WTC11 (cell line): ENCODE results near the gene SCARB2. TPM values are rescaled to one million over a fixed set of nuclear protein-coding genes. Genes with fewer than 3 reads are reported as not detected.

Experiments
- ATAC-seq: fragments of 200-7000 bp; cut with Tn5 transposase; 2 replicates; pipeline ENCODE4 v1.10.0; 2021; ENCODE audit warnings: mild to moderate bottlenecking, moderate library complexity
- CTCF ChIA-PET: fragments of 300-600 bp; sonication (Branson Sonifier 250); formaldehyde crosslinking; loops from one replicate; lab custom pipeline; 2021; ENCODE audit warnings: antibody characterized with exemption; lab: Charles Lee
- POLR2A ChIA-PET: fragments of 350-600 bp; sonication (Branson Sonifier 250); formaldehyde crosslinking; loops from one replicate; lab custom pipeline; 2021; ENCODE audit warnings: antibody characterized with exemption; lab: Charles Lee
- DNase-seq: peaks from one replicate; pipeline ENCODE4 v3.0.0; 2021; ENCODE audit warnings: low spot score
- H3K27ac Mint-ChIP-seq: 2 replicates; pipeline ENCODE4 v1.8.0; 2021; ENCODE audit warnings: mixed read lengths
- H3K27me3 Mint-ChIP-seq: 2 replicates; pipeline ENCODE4 v1.8.0; 2021; ENCODE audit warnings: low read depth, mild to moderate bottlenecking, moderate library complexity, mixed read lengths
- H3K36me3 Mint-ChIP-seq: 2 replicates; pipeline ENCODE4 v1.8.0; 2021; ENCODE audit warnings: mixed read lengths
- H3K4me1 Mint-ChIP-seq: 2 replicates; pipeline ENCODE4 v1.8.0; 2022; ENCODE audit warnings: mixed read lengths
- H3K4me3 Mint-ChIP-seq: 2 replicates; pipeline ENCODE4 v1.8.0; 2021; ENCODE audit warnings: mild to moderate bottlenecking, moderate library complexity, mixed read lengths
- H3K9me3 Mint-ChIP-seq: 2 replicates; pipeline ENCODE4 v1.8.0; 2021; ENCODE audit warnings: mixed read lengths
- E2F5 ChIP-seq: sonication (generic); formaldehyde crosslinking; IDR thresholded peaks from 2 replicates; pipeline ENCODE4 v1.8.1; 2022; ENCODE audit warnings: mild to moderate bottlenecking, moderate library complexity, missing genetic modification reagents
- ESRRA ChIP-seq: sonication (generic); formaldehyde crosslinking; IDR thresholded peaks from 2 replicates; pipeline ENCODE4 v1.8.1; 2022; ENCODE audit warnings: mild to moderate bottlenecking, missing genetic modification reagents, borderline replicate concordance
- GABPB1 ChIP-seq: sonication (generic); formaldehyde crosslinking; IDR thresholded peaks from 2 replicates; pipeline ENCODE4 v1.8.1; 2023; ENCODE audit warnings: mild to moderate bottlenecking, missing genetic modification reagents
- HMGA2 ChIP-seq: fragments of 250-450 bp; sonication (Bioruptor Pico); IDR thresholded peaks from 2 replicates; pipeline ENCODE4 v1.4.0; 2021; ENCODE audit warnings: mild to moderate bottlenecking, moderate library complexity
- JUN ChIP-seq: sonication (generic); formaldehyde crosslinking; IDR thresholded peaks from 2 replicates; pipeline ENCODE4 v1.8.0; 2023; ENCODE audit warnings: mild to moderate bottlenecking, missing genetic modification reagents
- NFYB ChIP-seq: sonication (generic); formaldehyde crosslinking; conservative IDR thresholded peaks from 2 replicates; pipeline ENCODE4 v1.8.0; 2022; ENCODE audit warnings: low read depth, missing genetic modification reagents
- NR3C1 ChIP-seq: sonication (generic); formaldehyde crosslinking; conservative IDR thresholded peaks from 2 replicates; pipeline ENCODE4 v1.8.1; 2023; ENCODE audit warnings: low read depth, mild to moderate bottlenecking, missing genetic modification reagents
- PRDM15 ChIP-seq: sonication (generic); formaldehyde crosslinking; IDR thresholded peaks from 2 replicates; pipeline ENCODE4 v1.8.0; 2022; ENCODE audit warnings: missing genetic modification reagents
- PRRX2 ChIP-seq: fragments of 250-450 bp; sonication (Bioruptor Pico); IDR thresholded peaks from 2 replicates; pipeline ENCODE4 v1.8.0; 2021; ENCODE audit warnings: mild to moderate bottlenecking
- SMAD3 ChIP-seq: sonication (generic); formaldehyde crosslinking; IDR thresholded peaks from 2 replicates; pipeline ENCODE4 v1.8.0; 2022; ENCODE audit warnings: missing genetic modification reagents, mild to moderate bottlenecking, borderline replicate concordance
- TEAD1 ChIP-seq: sonication (generic); formaldehyde crosslinking; IDR thresholded peaks from 2 replicates; pipeline ENCODE4 v1.8.0; 2022; ENCODE audit warnings: mild to moderate bottlenecking, missing genetic modification reagents
- TP53 ChIP-seq: sonication (generic); formaldehyde crosslinking; IDR thresholded peaks from 2 replicates; pipeline ENCODE4 v1.8.1; 2023; ENCODE audit warnings: mild to moderate bottlenecking, missing genetic modification reagents
- ZBTB21 ChIP-seq: sonication (generic); formaldehyde crosslinking; IDR thresholded peaks from 2 replicates; pipeline ENCODE4 v1.8.1; 2023; ENCODE audit warnings: mild to moderate bottlenecking, missing genetic modification reagents, borderline replicate concordance
- ZNF232 ChIP-seq: sonication (generic); formaldehyde crosslinking; IDR thresholded peaks from 2 replicates; pipeline ENCODE4 v1.8.0; 2022; ENCODE audit warnings: mild to moderate bottlenecking, missing genetic modification reagents
- ZNF396 ChIP-seq: fragments of 250-450 bp; sonication (Bioruptor Pico); IDR thresholded peaks from 2 replicates; pipeline ENCODE4 v1.8.0; 2021; ENCODE audit warnings: mild to moderate bottlenecking, moderate library complexity, borderline replicate concordance
- ZNF532 ChIP-seq: fragments of 250-450 bp; sonication (Bioruptor Pico); IDR thresholded peaks from 2 replicates; pipeline ENCODE4 v1.9.0; 2021; ENCODE audit warnings: mild to moderate bottlenecking, borderline replicate concordance
- ZNF671 ChIP-seq: fragments of 250-450 bp; sonication (Bioruptor Pico); IDR thresholded peaks from 2 replicates; pipeline ENCODE4 v1.8.0; 2021; ENCODE audit warnings: mild to moderate bottlenecking
- total RNA-seq: library from RNA; stranded (reverse); gene quantifications from 3 replicates; pipeline ENCODE4 v1.2.3, GENCODE V29; 2021
- TF ChIP-seq, protein P1 (sequence below): sonication (generic); formaldehyde crosslinking; IDR thresholded peaks from 2 replicates; pipeline ENCODE4 v1.8.1; 2022; ENCODE audit warnings: mild to moderate bottlenecking, missing genetic modification reagents, moderate library complexity, borderline replicate concordance
- TF ChIP-seq, protein P2 (sequence below): sonication (generic); formaldehyde crosslinking; IDR thresholded peaks from 2 replicates; pipeline ENCODE4 v1.8.1; 2023; ENCODE audit warnings: mild to moderate bottlenecking, missing genetic modification reagents

Gene SCARB2
- total RNA-seq, 1 experiment from 2014 or later: 38.0 TPM

GRCh38 chr4:76216975-76217814 lies 3.6 kb upstream of the SCARB2 start:
- no peak for DNase-seq
- POLR2A ChIA-PET: no interaction called here
- ATAC-seq: no peak
- H3K27ac Mint-ChIP-seq: no peak overlapping the region
- H3K27me3 Mint-ChIP-seq: peaks cover 19% of the 10 kb centered on the region
- H3K4me3 Mint-ChIP-seq: no peak overlapping the region
- H3K36me3 Mint-ChIP-seq: no peaks in the 10 kb centered on the region
- H3K9me3 Mint-ChIP-seq: no peaks in the 10 kb centered on the region
- H3K4me1 Mint-ChIP-seq: peaks cover 39% of the 10 kb centered on the region
- CTCF ChIA-PET: interaction anchor here (0.6 kb wide), 2 partner anchors 31 to 37 kb away, joined by 3 read pairs; no protein-coding TSS in a partner anchor
- TF ChIP-seq NR3C1 (CRISPR knock-in tag): no peak
- no peak for TF ChIP-seq TEAD1
- no peak for TF ChIP-seq SMAD3
- no peak for TF ChIP-seq ZBTB21 (CRISPR knock-in tag)
- TF ChIP-seq HMGA2 (CRISPR knock-in tag): no peak
- TF ChIP-seq TP53 (CRISPR knock-in tag): no peak
- TF ChIP-seq, protein P1, sequence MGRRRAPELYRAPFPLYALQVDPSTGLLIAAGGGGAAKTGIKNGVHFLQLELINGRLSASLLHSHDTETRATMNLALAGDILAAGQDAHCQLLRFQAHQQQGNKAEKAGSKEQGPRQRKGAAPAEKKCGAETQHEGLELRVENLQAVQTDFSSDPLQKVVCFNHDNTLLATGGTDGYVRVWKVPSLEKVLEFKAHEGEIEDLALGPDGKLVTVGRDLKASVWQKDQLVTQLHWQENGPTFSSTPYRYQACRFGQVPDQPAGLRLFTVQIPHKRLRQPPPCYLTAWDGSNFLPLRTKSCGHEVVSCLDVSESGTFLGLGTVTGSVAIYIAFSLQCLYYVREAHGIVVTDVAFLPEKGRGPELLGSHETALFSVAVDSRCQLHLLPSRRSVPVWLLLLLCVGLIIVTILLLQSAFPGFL (CRISPR knock-in tag): no peak
- no peak for TF ChIP-seq PRDM15 (CRISPR knock-in tag)
- no peak for TF ChIP-seq ZNF396
- no peak for TF ChIP-seq ZNF532 (CRISPR knock-in tag)
- TF ChIP-seq ZNF671 (CRISPR knock-in tag): no peak
- TF ChIP-seq, protein P2, sequence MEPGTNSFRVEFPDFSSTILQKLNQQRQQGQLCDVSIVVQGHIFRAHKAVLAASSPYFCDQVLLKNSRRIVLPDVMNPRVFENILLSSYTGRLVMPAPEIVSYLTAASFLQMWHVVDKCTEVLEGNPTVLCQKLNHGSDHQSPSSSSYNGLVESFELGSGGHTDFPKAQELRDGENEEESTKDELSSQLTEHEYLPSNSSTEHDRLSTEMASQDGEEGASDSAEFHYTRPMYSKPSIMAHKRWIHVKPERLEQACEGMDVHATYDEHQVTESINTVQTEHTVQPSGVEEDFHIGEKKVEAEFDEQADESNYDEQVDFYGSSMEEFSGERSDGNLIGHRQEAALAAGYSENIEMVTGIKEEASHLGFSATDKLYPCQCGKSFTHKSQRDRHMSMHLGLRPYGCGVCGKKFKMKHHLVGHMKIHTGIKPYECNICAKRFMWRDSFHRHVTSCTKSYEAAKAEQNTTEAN (CRISPR knock-in tag): no peak

- Mint-ChIP-seq H3K4me3 (no peak overlapping the region), H3K27ac (no peak overlapping the region), H3K27me3 (peaks cover 19% of the 10 kb centered on the region), H3K36me3 (no peaks in the 10 kb centered on the region), H3K4me1 (peaks cover 44% of the 10 kb centered on the region), H3K9me3 (no peaks in the 10 kb centered on the region)
- ATAC-seq (no peak), DNase-seq (no peak)
- CTCF ChIA-PET: interaction anchor here (0.6 kb wide), 1 partner anchor 31 kb away, joined by 3 read pairs; no protein-coding TSS in a partner anchor
- POLR2A ChIA-PET: no interaction called here
- TF ChIP-seq GABPB1 (no peak), NFYB (no peak), JUN (CRISPR knock-in tag) (no peak), ESRRA (CRISPR knock-in tag) (no peak), ZNF232 (CRISPR knock-in tag) (no peak), E2F5 (CRISPR knock-in tag) (no peak), PRRX2 (CRISPR knock-in tag) (no peak), PRDM15 (CRISPR knock-in tag) (no peak)
Measured at GRCh38 chr4:76216524-76216923, 2.9 kb upstream of the SCARB2 start.
